ENCODE measurements around the gene MCM5. TPM values are rescaled to one million over a fixed set of nuclear protein-coding genes. Genes with fewer than 3 reads are reported as not detected.

MCM5 gene
- total and polyA plus RNA-seq, 2 experiments from 2014 or later, result 288 to 325 TPM

- Histone ChIP-seq H3K79me2 (replicated peaks; ENCODE audit: insufficient read depth) (no peaks in the 10 kb centered on the region), H3K27me3 (ENCODE audit: insufficient read depth) (peaks cover 11% of the 10 kb centered on the region), H2AFZ (no peak overlapping the region), H3F3A (replicated peaks; ENCODE audit: low read depth) (peaks cover 4% of the 10 kb centered on the region; the same call in 1 of the 2 replicates), H3K27ac (ENCODE audit: low read depth) (no peak overlapping the region), H3K36me3 (ENCODE audit: insufficient read depth) (no peaks in the 10 kb centered on the region), H3K4me2 (no peak overlapping the region), H3K4me1 (ENCODE audit: insufficient read depth) (peaks cover 7% of the 10 kb centered on the region), H3K4me3 (no peak overlapping the region), H4K20me1 (replicated peaks; ENCODE audit: insufficient read depth) (no peaks in the 10 kb centered on the region), H3K9me2 (ENCODE audit: insufficient read depth) (no peaks in the 10 kb centered on the region)
- Mint-ChIP-seq H3K4me1 (peaks cover 22% of the 10 kb centered on the region), H3K4me3 (no peak overlapping the region), H3K36me3 (ENCODE audit: low read depth) (no peaks in the 10 kb centered on the region), H3K27me3 (ENCODE audit: insufficient read depth, low read depth, poor library complexity) (peaks cover 17% of the 10 kb centered on the region), H3K9me3 (no peaks in the 10 kb centered on the region; the same call in 2 of the 3 replicates), H3K27ac (no peak overlapping the region)
- ATAC-seq, result no peak
- TF ChIP-seq NANOG (IDR thresholded peaks at IDR 0.05; ENCODE audit: borderline replicate concordance) (no peak), CTCF (conservative IDR thresholded peaks at IDR 0.05; ENCODE audit: low read depth in 2 of 2) (no peak), CREB1 (CRISPR knock-in tag; IDR thresholded peaks at IDR 0.05; ENCODE audit: low read depth) (no peak), ZNF114 (CRISPR knock-in tag; IDR thresholded peaks at IDR 0.05) (no peak), EZH2phosphoT487 (IDR thresholded peaks at IDR 0.05; ENCODE audit: unreplicated experiment) (no peak)
- no peak for DNase-seq (ENCODE audit: low spot score)
These were observed 45.9 kb upstream of the MCM5 start for GRCh38 chr22:35354068-35354467.

DNA sequence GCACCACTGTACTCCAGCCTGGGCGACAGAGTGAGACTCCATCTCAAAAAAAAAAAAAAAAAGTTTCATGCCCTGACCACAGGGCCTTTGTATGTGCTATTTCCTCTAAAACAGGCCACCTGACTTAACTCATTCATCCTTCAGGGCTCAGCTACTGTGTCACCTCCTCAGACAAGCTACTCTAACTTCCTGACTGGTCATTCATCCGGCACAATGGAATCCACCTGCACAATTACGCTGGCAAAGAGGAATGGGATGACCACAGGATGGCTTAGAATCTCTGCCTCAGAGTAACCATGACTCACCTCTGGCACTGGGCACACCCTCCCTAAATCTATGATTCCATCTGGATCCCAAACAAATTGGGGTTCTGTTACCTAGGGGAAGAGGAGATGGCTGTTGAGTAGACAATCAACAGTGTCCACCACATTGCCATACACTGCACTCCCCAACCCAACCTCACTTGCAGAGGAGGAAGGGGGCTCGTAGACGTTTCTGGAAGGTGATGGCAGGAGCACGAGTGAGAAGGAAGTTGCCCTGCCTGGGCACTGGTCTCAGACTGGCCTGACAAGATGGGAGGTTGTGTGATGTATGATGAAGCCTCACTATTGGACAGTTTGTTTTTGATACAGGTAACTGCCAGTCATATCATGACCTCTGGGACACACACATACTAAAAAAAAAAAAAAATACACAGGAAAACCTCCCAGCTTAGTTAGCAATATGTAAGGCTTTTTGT, 41.9 kb upstream of the MCM5 start:
- H3F3A ChIP-seq (replicated peaks; ENCODE audit: low read depth), result no peaks in the 10 kb centered on the region
- H3K4me1 Mint-ChIP-seq, result no peaks in the 10 kb centered on the region
- H3K4me1 ChIP-seq (ENCODE audit: insufficient read depth), result no peaks in the 10 kb centered on the region
- H4K20me1 ChIP-seq (replicated peaks; ENCODE audit: insufficient read depth), result no peaks in the 10 kb centered on the region
- no peak overlapping the region for H3K4me2 ChIP-seq
- TF ChIP-seq, protein P1, sequence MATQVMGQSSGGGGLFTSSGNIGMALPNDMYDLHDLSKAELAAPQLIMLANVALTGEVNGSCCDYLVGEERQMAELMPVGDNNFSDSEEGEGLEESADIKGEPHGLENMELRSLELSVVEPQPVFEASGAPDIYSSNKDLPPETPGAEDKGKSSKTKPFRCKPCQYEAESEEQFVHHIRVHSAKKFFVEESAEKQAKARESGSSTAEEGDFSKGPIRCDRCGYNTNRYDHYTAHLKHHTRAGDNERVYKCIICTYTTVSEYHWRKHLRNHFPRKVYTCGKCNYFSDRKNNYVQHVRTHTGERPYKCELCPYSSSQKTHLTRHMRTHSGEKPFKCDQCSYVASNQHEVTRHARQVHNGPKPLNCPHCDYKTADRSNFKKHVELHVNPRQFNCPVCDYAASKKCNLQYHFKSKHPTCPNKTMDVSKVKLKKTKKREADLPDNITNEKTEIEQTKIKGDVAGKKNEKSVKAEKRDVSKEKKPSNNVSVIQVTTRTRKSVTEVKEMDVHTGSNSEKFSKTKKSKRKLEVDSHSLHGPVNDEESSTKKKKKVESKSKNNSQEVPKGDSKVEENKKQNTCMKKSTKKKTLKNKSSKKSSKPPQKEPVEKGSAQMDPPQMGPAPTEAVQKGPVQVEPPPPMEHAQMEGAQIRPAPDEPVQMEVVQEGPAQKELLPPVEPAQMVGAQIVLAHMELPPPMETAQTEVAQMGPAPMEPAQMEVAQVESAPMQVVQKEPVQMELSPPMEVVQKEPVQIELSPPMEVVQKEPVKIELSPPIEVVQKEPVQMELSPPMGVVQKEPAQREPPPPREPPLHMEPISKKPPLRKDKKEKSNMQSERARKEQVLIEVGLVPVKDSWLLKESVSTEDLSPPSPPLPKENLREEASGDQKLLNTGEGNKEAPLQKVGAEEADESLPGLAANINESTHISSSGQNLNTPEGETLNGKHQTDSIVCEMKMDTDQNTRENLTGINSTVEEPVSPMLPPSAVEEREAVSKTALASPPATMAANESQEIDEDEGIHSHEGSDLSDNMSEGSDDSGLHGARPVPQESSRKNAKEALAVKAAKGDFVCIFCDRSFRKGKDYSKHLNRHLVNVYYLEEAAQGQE (IDR thresholded peaks at IDR 0.05; ENCODE audit: unreplicated experiment), result no peak
- TF ChIP-seq NANOG (IDR thresholded peaks at IDR 0.05; ENCODE audit: borderline replicate concordance), result no peak
- no peak overlapping the region for H3K27ac ChIP-seq (ENCODE audit: low read depth)
- no peaks in the 10 kb centered on the region for H3K27me3 ChIP-seq (ENCODE audit: insufficient read depth)
- DNase-seq (ENCODE audit: low spot score) (no peak), ATAC-seq (no peak)
- no peak overlapping the region for H2AFZ ChIP-seq
- no peaks in the 10 kb centered on the region; the same call in 2 of the 3 replicates for H3K9me3 Mint-ChIP-seq
- no peak overlapping the region for H3K27ac Mint-ChIP-seq
- no peaks in the 10 kb centered on the region for H3K36me3 ChIP-seq (ENCODE audit: insufficient read depth)
- H3K27me3 Mint-ChIP-seq (ENCODE audit: insufficient read depth, low read depth, poor library complexity), result peaks cover 10% of the 10 kb centered on the region
- H3K79me2 ChIP-seq (replicated peaks; ENCODE audit: insufficient read depth), result no peaks in the 10 kb centered on the region
- no peaks in the 10 kb centered on the region for H3K36me3 Mint-ChIP-seq (ENCODE audit: low read depth)
- H3K9me2 ChIP-seq (ENCODE audit: insufficient read depth), result no peaks in the 10 kb centered on the region
- H3K4me3 Mint-ChIP-seq, result no peak overlapping the region
- H3K4me3 ChIP-seq, result no peak overlapping the region

Measured in GM23338 (cell line).